ENCODE data around the gene CFAP141.
"Not testable (repeated sequence)": the region's sequence is repeated elsewhere in the genome, so short reads cannot be mapped to it uniquely, and the experiment has no call there.

Gene CFAP141

DNA sequence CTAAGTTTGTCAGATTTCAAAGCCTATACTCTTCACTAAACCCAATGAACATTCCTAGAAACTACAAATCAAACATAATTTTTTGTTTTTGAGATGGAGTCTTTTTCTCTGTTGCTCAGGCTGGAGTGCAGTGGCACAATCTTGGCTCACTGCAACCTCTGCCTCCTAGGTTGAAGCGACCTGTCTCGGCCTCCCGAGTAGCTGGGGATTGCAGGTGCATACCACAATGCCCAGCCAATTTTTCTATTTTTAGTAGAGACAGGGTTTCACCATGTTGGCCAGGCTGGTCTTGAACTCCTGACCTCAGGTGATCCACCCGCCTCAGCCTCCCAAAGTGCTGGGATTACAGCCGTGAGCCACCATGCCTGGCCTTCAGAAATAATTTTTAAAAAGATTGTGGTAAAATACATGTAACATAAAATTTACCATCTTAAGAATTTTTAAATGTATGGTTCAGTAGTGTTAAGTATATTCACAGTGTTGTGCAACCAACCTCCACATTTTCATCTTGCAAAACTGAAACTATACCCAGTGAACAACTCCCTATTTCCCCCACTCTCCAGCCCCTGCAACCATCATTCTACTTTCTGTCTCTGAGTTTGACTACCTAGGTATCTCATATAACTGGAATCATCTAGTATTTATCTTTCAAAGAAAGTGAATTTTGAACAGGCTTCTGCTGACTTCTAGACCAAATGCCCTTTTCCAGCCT is 2.7 kb upstream of the CFAP141 start:
- no peak for DNase-seq (ENCODE audit: low read depth in 3 of 3)

DNA sequence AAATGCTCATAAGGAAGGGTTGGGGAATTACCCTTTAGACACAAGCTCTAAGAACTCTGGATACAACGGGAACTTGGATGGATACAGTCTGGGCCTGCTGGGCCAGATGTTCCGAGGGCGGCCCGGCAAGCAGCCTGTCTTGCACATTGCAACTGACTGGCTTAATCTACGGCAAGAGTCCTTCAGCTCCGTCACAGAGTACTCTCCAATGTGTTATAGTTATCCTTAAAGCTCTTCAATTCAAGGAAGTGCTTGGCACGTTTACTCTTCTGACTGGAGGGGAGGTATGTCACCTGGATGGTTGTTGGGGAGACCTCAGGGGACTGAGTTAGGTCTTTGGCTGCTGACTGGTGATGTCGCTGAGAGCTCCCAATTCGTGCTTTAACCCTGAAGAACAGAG is 1.1 kb upstream of the CFAP141 start:
- no peak for DNase-seq (ENCODE audit: low read depth in 3 of 3)

DNA sequence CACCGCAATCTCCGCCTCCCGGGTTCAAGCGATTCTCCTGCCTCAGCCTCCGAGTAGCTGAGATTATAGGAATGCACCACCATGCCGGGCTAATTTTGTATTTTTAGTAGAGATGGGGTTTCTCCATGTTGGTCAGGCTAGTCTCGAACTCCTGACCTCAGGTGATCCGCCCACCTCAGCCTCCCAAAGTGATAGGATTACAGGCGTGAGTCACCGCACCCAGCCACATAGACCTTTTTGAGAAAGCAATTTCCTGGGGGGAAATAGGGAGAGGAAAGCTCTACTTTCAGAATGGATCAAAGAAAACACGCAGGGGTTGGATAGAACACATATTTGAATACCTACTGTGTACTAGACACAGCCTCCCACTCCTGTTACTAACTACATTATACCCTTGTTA is 355 bp downstream of the CFAP141 start:
- not testable (repeated sequence) for DNase-seq (ENCODE audit: low read depth in 3 of 3)

DNA sequence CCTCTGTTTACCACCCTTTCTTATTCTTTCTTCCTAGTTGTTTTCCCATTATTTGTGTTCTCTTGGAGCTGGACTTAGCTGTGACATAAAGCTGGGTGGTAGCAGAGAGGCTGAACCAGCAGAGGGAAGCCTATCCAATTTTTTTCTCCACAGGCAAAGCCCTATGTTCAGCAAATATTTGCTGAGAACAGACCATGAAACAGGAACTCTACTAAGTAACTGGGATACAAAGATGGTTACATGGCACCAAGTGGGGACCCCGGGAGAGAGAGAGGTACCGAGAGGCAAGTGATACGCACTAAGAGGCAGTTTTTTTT is 6.6 kb downstream of the CFAP141 start:
- DNase-seq (ENCODE audit: low read depth in 3 of 3) = no peak

DNA sequence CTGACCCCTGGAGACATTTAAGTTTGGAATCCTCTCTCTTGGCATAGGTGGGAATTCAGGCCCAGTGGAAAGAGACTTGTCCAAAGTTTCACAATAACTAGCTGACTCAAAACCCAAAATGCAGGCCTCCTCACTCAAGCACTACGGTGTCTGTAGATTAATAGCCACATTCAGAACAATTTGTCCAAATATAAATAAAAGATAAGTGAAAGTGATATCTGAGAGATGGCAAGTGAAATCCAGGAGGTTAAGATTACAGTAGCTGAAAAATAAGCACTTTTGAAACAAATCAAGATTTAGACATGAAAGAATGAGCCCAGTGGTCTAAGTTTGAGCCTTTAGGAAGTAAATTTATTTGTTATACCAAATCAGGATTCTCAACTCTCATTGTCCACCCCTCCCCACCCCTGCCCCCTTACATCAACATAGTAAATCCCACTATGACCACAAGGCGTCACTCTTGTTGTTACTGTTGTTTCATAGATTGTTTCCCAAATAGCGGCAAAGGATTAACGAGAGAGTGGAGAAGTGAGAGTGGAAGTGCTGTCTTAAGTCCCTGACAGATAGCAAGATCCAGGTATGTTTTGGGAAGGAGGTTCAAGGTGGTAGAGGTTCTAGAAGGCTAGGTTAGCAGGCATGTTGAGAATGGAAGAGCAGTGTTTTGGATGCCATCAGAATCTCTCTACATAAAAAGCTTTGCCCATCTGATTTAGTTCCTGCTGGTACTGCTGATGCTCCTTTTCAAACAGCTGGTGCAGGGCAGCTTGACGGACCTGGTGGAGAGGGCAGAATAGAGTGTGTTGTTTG is 7.2 kb downstream of the CFAP141 start:
- peak in 2 of 3 donors; percentile 19 to 42 for DNase-seq (ENCODE audit: low read depth in 3 of 3)

DNA sequence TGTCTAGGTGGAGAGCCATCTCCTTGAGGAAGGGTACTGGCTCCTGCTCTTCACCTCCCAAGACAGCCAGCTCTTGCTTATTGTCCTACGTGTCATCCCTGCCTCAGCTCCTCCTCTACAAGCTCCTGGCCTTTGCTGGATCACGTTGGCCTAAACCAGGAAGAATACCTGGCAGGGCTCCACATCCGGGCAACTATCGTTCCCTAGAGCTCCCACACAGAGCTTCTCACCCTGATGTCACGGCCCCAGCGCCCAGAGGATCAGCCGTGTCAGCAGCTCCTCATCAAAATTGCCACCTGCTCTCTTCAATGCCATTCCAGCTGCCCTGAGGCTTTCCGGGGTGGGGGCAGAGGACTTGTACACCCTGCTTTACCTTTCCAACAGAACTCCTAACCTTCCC is 12.3 kb downstream of the CFAP141 start:
- no peak for DNase-seq (ENCODE audit: low read depth in 3 of 3)

DNA sequence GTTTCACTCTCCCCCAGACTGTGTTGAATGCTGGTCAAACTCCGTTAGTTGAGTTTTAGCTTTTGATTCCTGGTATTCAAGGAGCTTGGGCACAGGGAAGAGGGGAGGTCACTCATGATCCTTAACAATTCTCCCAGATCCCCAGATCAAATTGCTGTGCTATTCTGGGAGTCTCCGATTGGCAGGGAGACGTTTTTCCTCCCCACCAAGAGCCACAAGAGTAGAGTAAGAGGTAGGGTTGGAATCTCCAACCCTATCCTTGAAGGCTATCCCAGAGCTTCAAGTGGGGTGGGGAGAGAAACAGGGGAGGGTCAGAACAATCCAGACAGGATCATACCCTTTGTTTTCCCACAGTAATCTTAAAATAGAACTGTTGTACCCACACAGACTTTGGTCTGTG is 13.7 kb downstream of the CFAP141 start:
- DNase-seq (ENCODE audit: low read depth in 3 of 3) = no peak

DNA sequence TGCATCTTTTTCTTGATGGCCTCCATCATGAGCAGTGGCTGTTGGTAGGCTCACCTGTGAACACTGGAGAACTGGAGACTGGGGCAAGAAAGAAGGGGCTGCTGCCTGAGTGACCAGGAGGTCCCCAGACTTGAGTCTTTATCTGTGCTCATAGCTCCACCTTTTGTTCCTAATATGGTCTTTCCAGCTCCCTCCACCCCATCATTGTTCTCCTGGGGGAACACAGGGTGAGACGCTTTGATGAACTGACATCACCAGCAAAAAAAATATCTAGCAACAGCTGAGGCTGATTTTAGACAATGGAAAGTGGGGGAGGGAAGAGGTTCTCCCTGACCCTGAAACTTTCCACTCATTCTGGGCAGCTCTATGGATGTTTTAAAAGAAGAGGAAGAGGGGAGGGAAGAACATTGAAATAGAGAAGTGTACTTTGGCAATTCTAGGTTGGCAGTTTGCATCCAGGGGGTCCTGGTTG is 14.1 kb downstream of the CFAP141 start, which contains the start of gene TPM3:
TSS of gene TPM3 (minus strand) at position 111 of the 472 bp plus-strand sequence. CDS start at position 29, 82 bp downstream.
- no peak for DNase-seq (ENCODE audit: low read depth in 3 of 3)

DNA sequence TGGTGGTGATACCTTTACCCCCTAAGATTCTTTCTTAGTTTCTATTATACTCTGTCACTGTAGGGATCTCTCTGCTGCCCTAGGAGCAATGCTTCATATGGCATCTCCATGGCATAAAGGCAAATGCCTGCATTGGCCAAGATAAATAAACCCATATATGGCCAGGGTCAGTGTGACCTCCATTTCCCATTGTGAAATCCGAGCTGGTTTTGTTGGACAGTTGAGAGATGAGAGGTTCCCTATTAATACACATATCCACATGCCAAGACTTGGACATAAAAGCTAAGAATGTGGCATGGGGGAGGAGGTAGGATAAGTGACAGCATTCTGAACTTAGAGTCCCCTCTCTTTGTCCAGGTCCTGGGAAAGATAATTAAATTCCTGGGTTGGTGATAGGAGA is 15.6 kb downstream of the CFAP141 start:
- DNase-seq (ENCODE audit: low read depth in 3 of 3) = no peak

DNA sequence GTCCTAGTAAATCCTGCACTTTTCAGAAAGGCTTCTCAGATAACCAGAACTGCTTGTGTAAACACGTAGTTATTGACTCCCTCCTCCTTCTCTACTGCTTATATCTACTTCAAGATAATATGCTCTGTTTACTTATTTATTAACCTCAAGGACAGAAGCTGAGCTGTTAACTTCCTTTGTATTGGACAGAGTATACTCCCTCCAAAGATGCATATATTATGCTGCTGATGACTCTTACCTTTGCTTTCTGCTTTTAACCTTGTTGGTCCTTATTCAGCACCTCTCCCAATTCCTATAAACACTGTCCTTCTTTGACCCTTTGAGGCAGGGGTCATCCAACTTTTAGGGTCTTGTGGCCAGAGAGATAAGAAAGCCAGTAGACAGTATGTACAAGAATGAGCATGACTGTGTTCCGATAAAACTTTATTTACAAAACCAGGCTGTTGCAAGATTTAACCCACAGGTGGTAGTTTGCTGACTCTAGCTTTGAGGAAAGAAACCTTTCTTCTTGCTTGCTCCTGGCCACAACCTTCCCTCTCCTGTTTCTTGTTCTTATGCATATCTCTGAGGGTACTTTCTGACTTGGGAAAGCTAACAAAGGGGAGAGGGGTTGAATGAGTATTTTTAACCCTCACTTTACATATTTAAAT is 19.2 kb downstream of the CFAP141 start:
- DNase-seq (ENCODE audit: low read depth in 3 of 3) = no peak

DNA sequence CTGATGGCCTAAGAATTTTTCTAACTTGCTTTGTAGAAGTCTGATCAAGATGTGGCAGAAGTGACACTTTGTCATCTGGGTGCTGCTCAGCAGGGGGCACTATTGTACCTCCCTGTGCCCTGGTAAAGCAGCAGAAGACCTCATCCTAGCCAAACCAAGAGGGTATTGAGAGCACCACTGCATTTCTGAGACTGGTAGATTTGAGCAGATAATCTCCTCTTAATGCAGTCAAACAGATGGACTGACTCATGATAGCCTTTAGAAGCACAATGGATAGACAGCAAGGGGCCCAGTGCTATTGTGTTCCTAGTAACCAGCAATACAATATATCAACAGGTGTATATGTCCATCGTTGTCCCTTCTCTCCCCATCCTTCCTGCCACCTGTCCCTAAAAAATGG is 20.0 kb downstream of the CFAP141 start:
- peak; percentile 39 to 55 (median 54) for DNase-seq (ENCODE audit: low read depth in 3 of 3)

DNA sequence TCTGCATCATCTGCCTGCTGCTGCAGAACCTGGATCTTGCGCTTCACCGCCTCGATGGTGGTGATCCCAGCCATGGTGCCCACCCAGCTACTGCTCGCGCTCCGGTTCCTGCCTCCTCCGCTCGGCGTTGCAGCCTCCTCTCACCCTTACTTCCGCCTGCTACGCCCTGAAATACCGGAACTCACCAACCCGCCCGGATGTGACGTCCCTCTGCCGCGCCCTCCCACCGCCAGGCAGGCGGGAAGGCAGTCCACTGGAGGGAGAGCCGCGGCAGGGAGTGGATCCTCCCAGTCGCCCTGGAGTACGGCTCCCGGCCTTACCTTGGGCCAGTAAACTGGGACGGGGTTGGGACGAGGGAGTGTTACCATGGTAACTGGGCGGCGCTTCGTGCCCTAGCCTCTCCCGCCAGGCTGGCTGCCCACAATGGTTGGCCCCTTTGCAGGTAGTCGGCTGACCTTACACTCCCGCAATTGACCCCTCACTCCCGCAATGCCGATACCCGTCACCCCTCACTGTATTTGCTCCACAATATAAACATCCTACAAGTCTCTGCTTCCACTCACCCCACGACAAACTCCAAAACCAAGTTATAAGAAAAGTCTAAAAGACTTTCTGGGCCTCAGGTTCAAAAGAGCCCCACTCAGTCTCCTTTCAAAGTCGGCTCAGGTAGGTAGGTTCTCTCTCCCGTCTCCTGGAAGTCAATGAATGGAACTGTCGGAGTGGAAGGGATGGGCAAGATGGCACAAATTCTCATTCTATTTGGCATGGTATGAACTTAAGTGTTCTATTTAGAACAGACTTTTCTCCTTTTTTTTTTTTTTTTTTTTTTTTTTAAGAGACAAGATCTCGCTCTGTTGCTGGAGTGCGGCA is 22.9 kb downstream of the CFAP141 start:
- DNase-seq (ENCODE audit: low read depth in 3 of 3) = peak; percentile 91 to 93 (median 92)

DNA sequence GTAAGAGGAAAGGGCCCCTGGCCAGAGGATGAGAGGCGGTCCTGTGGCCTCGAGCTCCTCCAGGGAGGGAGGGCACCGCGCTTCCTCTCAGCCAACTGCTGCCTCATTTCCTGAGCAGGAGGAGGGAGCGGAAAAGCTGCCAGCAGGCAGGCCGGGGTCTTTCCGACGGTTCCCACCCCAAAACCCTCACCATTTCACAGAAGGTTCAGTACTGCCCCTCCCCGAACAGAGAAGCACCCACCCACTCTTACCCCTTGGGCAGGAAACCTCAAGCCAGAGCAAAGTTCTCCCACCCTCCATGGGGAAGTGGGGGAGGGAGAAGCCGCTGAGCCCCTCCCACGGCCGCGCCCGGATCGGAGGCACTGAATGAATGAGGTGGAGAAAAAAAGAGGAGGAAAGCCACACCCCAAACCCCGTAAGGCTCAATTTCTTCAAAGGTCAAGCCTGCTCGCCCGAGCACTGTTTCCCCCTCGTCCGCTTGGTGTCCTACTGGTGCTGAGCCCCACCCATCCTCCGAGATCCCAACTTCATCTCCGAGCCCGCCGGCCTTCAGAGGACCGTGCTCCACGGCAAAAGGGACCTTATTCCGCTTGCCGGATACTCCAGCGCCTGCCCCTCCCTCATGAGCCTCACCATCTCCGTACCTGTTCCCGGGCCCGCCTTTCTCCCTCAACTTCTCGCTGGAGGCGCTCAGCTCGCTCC is 23.6 kb downstream of the CFAP141 start:
- DNase-seq (ENCODE audit: low read depth in 3 of 3) = peak; percentile 61 to 79 (median 74)

DNA sequence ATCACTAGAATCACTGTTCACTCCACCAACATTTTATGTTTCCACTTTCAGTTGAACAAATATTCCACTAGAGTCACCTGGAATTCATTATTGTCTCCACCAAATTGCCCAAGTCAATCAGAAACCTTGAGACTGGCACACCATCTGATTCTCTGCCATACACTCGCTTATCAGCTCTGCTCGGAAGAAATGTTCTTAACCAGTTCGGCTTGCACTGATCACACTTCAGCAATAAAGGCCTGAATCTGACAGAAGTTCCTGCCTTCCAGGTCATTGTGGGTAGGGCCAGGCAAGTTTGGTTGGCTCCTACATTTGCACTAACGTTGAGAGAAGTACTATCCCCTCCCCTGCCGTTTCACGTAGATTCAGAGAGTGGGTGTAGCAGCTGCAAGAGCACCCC is 24.2 kb downstream of the CFAP141 start:
- no peak for DNase-seq (ENCODE audit: low read depth in 3 of 3)

DNA sequence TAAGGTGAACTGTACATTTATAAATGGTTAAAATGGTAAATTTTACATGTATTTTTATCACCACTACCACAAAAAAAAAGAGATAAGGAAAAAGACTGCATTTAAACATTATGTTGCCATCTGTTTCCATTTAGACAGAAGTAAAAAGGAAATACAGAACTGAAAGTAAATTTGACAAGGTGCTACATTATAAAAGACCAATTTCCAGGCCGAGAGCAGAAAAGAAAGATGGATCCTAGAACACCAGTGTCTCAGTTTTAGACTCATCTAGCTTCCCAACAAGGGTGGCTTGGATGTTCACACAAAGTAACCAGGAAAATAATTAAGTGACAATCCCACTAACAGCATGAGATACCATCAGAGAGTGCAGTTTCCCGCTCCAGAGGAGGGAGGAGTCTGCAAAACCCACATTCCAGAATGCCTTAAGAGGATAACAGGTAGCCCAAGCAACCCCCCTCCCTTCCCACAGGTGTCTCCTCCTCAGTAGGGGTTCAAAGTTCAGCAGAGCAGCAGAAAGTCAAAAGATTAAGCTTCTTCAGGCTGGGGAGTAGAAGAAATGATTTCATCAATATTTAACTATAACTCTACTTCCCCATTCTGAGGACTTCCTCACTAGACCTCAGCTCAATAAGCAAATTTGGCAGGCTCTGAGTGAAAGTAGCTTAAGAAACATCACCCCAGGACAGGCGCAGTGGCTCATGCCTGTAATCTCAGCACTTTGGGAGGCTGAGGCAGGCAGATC is 26.0 kb downstream of the CFAP141 start:
- no peak for DNase-seq (ENCODE audit: low read depth in 3 of 3)

DNA sequence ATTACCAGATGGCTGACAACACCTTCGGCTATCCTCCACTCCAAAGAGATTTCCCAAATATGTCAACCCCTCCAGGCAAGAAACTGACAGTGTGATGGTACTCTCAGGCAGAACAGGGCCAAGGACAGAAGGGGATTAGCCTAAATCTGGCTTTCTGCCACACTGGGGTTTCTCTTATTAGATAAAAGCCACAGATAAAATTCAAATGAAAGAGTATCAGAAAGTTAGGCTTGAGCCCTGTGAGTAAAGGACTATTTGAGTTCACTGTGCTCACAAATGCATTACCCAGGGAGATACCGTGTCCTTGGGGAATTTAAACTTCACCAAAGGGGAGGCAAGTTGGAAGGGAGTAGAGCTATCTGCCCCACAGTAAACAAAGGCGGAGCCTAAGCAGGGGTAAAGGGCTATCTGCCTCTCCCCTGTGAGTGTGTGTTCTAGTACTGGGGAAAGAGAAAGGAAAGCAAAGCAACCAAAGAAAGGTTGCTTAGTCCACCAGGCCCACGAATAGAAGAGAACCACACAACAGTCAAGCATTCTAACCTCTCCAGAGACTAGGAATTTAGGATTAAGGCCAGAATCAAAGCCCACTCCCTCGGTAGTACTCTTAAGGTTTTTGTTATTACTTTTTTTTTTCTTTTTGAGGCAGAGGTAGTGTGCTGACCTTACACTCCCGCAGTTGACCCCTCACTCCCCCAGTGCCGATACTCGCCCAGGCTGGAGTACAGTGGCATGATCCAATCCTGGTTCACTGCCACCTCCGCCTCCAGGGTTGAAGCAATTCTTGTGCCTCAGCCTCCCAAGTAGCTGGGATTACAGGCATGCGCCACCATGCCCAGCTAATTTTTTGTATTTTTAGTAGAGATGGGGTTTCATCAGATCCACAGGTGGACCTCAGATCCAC is 27.0 kb downstream of the CFAP141 start:
- no peak for DNase-seq (ENCODE audit: low read depth in 3 of 3)

DNA sequence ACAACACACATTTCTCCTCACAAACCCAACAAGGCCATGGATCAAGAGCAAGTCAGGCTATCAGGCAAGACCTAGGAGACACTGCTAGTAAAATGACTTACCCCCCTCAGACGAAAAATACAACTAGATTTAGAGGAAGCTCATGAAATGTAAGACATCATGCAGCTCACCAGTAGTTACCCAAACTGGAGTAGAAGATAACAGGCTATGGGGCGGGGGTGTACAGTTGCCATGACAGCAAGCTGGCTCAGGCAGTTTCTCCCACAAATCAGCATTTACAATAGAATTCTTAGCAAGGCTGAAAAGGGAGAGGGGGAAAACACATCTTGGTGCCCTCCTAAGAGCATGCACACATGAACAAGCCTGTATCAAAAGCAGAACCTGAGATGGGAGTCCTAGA is 28.1 kb downstream of the CFAP141 start:
- no peak for DNase-seq (ENCODE audit: low read depth in 3 of 3)

DNA sequence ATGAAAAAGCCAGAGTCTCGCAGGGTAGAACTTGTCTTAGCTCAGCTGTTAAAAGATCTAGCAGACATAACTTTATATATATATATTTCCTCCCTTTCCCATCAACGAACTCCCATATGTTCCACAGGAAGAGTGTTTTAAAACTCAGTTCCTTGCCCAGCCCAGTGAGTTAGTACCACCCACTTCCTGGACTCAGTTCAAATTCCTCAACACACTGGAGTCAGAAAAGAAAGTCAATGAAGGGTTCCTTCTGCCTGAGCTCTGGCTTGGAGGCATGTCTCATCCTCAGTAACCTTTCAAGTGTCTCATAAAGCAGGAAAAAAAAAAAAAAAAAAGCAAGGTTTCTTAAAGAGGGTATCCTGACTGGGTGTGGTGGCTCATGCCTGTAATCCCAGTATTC is 29.8 kb downstream of the CFAP141 start:
- DNase-seq (ENCODE audit: low read depth in 3 of 3) = no peak

DNA sequence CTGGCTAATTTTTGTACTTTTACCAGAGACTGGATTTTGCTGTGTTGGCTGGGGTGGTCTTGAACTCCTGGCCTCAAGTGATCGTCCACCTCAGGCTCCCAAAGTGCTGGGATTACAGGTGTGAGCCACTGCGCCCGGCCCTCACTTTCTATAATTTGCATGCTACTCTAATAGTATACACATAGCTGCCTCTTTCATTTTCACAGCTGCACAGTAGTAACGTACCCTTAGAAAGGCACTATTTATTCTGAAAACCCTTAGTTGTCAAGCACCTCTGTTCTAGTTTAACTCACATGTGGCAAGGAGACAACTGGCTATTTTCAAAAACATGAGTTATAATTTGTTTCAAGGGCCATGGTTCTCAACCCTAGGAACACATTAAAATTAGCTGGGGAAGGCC is 31.5 kb downstream of the CFAP141 start:
- DNase-seq (ENCODE audit: low read depth in 3 of 3) = no peak

Measured in stimulated activated CD4-positive, alpha-beta T cell treated with anti-CD3 and anti-CD28 coated beads, TNF-alpha, amount 100 ng/mL, for 48 hours (primary cell).